ENCODE data around the gene POP5.

Gene POP5

GRCh38 chr12:120588948-120589930 is 8.0 kb upstream of the POP5 start:
- no peak for DNase-seq

- no peak for DNase-seq
These were observed 7.2 kb upstream of the POP5 start for GRCh38 chr12:120588371-120588770.

GRCh38 chr12:120586860-120587259 is 5.7 kb upstream of the POP5 start:
- DNase-seq: no peak

- DNase-seq: no peak
These were observed 5.0 kb upstream of the POP5 start for GRCh38 chr12:120586206-120586605.

GRCh38 chr12:120584343-120585149 is 3.3 kb upstream of the POP5 start:
- DNase-seq: peak; percentile 49

GRCh38 chr12:120583478-120584030 is 2.4 kb upstream of the POP5 start:
- peak; percentile 71 for DNase-seq

- DNase-seq: no peak
These were observed 796 bp upstream of the POP5 start for GRCh38 chr12:120581998-120582397.

GRCh38 chr12:120579179-120579578 is 2.0 kb downstream of the POP5 start:
- no peak for DNase-seq

GRCh38 chr12:120574106-120574505 is 7.1 kb downstream of the POP5 start:
- DNase-seq: no peak

- DNase-seq: no peak
These were observed 7.6 kb downstream of the POP5 start for GRCh38 chr12:120573560-120573959.

- DNase-seq: no peak
These were observed 9.9 kb downstream of the POP5 start for GRCh38 chr12:120571299-120571698.

- no peak for DNase-seq
These were observed 17.7 kb downstream of the POP5 start for GRCh38 chr12:120563495-120563894.

GRCh38 chr12:120562906-120563305 is 18.3 kb downstream of the POP5 start:
- no peak for DNase-seq

- no peak for DNase-seq
These were observed 23.6 kb downstream of the POP5 start for GRCh38 chr12:120557589-120557988.

GRCh38 chr12:120554678-120555077 is 26.5 kb downstream of the POP5 start:
- no peak for DNase-seq

- no peak for DNase-seq
These were observed 35.2 kb downstream of the POP5 start for GRCh38 chr12:120546050-120546386.

- no peak for DNase-seq
These were observed 36.5 kb downstream of the POP5 start for GRCh38 chr12:120544691-120545090.

- no peak for DNase-seq
These were observed 39.0 kb downstream of the POP5 start for GRCh38 chr12:120542166-120542565.

GRCh38 chr12:120540445-120540844 is 40.8 kb downstream of the POP5 start:
- no peak for DNase-seq

GRCh38 chr12:120539303-120539702 is 41.9 kb downstream of the POP5 start:
- no peak for DNase-seq

- no peak for DNase-seq
These were observed 42.7 kb downstream of the POP5 start for GRCh38 chr12:120538281-120539156.

- no peak for DNase-seq
These were observed 43.4 kb downstream of the POP5 start for GRCh38 chr12:120537856-120538220.
